Ovary (tissue), 9 donors: ENCODE results near the gene PITPNC1. TPM values are rescaled to one million over a fixed set of nuclear protein-coding genes. Genes with fewer than 3 reads are reported as not detected.

Experiments used
- DNase-seq, 5 donors: peaks; one replicate each; pipeline ENCODE4 v3.0.0-alpha.2; 2019 to 2020
- H3K27ac ChIP-seq, 2 donors: fragments of 200-600 bp; one replicate each; pipeline versions ENCODE4 v1.5.1 to v1.8.0; 2019 to 2022
- H3K27me3 ChIP-seq: fragments of 200-600 bp; one replicate; pipeline ENCODE4 v1.8.0; 2022
- H3K36me3 ChIP-seq: fragments of 200-600 bp; sonication (generic); one replicate; pipeline ENCODE4 v1.5.1; 2019
- H3K4me1 ChIP-seq: one replicate; pipeline ENCODE4 v1.8.1; 2013; ENCODE audit warnings: mild to moderate bottlenecking, moderate library complexity; ENCODE audit not compliant: insufficient read depth
- H3K4me3 ChIP-seq: fragments of 200-600 bp; sonication (generic); one replicate; pipeline ENCODE4 v1.5.1; 2017
- H3K9me3 ChIP-seq, 2 donors: fragments of 200-600 bp in 1 of 2; sonication (generic) in 1 of 2; one replicate each; pipeline versions ENCODE4 v1.5.1 to v1.8.1; 2013 to 2019; ENCODE audit warnings: mild to moderate bottlenecking in 1 of 2, moderate library complexity in 1 of 2
- EP300 ChIP-seq: sonication (generic); formaldehyde crosslinking; IDR thresholded peaks from one replicate; pipeline ENCODE4 v1.6.1; 2017; ENCODE audit warnings: antibody characterized with exemption
- POLR2A ChIP-seq: fragments of 450-650 bp; IDR thresholded peaks from one replicate; pipeline ENCODE4 v1.6.1; 2017; ENCODE audit warnings: antibody characterized with exemption, mild to moderate bottlenecking, moderate library complexity
- WGBS, 3 donors: extraction: QIAGEN DNeasy Blood & Tissue Kit in 1 of 3; methylation state at CpG; one replicate each; pipeline versions ENCODE4 v1.1.5 to v1.1.7; 2013 to 2017; 5-methylcytosine and 5-hydroxymethylcytosine counted together
- intact Hi-C, 4 donors: fragments of 100-400 bp; cut with DNase I; formaldehyde crosslinking; loops; one replicate each; pipeline versions ENCODE4 v1.11.0 to v1.15.1; 2022 to 2023
- polyA plus RNA-seq, 2 donors: library from polyadenylated mRNA; stranded (reverse); fragments of 200-250 nt in 1 of 2; fragments of 350-450 nt in 1 of 2; fragmentation: Illumina TruSeq in 1 of 2; extraction: RNeasy Lipid Tissue Mini Kit (QIAGEN cat#74804) in 1 of 2; gene quantifications; one replicate each; pipeline ENCODE4 v1.2.3, GENCODE V29; 2013 to 2014
- total RNA-seq, 7 donors: library from RNA; depleted of rRNA in 2 of 7; stranded (reverse); fragments of >200 nt in 2 of 7; fragmentation: NEBNext Ultra II Directional in 3 of 7; extraction: Animal tissue kit (Norgen Biotek cat#: 25700) in 3 of 7; gene quantifications; one replicate each; pipeline versions ENCODE4 v1.1.0 to v1.2.4, GENCODE V29; 2016 to 2023
- TF ChIP-seq, protein P1 (sequence below), 3 donors: fragments of 450-650 bp in 2 of 3; fragments of 200-600 bp in 1 of 3; IDR thresholded peaks; one replicate each; pipeline versions ENCODE4 v1.5.1 to v1.8.0; 2016 to 2022; ENCODE audit warnings: antibody characterized with exemption in 3 of 3, mild to moderate bottlenecking in 1 of 3
- donor health status: DM: no; HTN: no; CAD: no; lungs with moderate emphysema.
- donor health status: DM: no; HTN: no; CAD: no.
- donor health status: Bipolar disorder and iron deficiency.
- donor health status: DM: yes; HTN: yes; CAD: no.
- donor health status: DM: no; HTN: no; CAD: no.
- donor health status: DM: yes; HTN: yes; CAD: no.

The PITPNC1 gene
- total and polyA plus RNA-seq, 9 donors = 14.9 to 40.9 (median 23.8) TPM

DNA sequence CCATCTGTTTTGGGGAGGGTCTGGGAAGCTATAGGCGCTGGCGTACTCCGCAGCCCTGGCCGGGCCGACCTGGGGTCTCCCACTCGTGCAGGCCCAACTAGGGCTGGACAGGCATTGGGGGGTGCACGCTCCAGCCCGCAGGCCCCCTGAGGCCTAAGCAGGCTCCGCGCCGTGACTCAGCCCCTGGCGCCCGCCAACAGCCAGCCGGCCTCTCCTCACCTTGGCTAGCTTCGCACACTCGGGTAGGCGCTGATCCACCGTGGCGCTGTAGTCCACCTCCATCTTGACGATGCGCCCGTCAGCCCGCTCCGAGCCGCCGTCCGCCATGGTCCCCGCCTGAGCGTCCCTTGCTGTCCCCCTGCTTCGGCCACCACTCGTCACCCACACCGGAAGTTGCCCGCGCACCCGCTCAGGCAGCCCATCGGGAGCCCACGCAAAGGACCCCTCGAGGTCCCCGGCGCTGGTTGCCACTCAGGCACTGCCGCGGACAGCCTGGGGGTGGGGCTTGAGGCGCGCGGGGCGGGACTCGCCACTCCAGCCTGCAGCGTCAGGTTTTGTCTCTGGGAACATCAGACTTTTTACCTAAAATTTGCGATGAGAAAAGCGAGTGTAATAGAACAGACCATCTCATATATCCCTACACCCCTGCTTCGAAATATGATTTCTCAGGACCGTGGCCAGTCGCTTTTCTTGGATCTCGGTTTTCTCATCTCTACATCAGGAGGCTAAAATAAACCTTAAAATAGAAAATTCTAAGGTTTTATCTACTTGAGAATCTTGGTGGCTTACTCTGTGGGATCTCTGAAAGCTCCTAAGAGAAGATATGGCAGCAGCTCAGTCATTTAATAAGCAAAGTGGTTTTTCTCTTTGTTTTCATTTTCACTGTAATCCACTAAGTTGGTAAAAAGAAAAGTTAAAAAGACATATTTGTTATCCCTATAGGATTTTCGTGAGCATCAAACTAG, 10.6 kb upstream of the PITPNC1 start, which contains the start of gene PSMD12:
Gene PSMD12, minus strand, starts transcription at position 385 of the 965 bp plus-strand sequence. Its CDS starts 58 bp downstream, at position 327.
- intact Hi-C loops = no loop called here
- WGBS, 3 donors = 1% methylated on average over 38 to 55 of the region's 55 CpGs
- Histone ChIP-seq H3K4me3 (peak within 1 kb of the TSS; percentile 83), H3K4me1 (peaks cover 11% of the 10 kb centered on the region), H3K27ac (peak within 1 kb of the TSS; percentile 79 to 86), H3K9me3 (no peaks in the 10 kb centered on the region), H3K27me3 (no peaks in the 10 kb centered on the region), H3K36me3 (no peaks in the 10 kb centered on the region)
- peak; percentile 90 to 95 (median 92) for DNase-seq
- TF ChIP-seq, protein P1, sequence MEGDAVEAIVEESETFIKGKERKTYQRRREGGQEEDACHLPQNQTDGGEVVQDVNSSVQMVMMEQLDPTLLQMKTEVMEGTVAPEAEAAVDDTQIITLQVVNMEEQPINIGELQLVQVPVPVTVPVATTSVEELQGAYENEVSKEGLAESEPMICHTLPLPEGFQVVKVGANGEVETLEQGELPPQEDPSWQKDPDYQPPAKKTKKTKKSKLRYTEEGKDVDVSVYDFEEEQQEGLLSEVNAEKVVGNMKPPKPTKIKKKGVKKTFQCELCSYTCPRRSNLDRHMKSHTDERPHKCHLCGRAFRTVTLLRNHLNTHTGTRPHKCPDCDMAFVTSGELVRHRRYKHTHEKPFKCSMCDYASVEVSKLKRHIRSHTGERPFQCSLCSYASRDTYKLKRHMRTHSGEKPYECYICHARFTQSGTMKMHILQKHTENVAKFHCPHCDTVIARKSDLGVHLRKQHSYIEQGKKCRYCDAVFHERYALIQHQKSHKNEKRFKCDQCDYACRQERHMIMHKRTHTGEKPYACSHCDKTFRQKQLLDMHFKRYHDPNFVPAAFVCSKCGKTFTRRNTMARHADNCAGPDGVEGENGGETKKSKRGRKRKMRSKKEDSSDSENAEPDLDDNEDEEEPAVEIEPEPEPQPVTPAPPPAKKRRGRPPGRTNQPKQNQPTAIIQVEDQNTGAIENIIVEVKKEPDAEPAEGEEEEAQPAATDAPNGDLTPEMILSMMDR (IDR thresholded peaks at IDR 0.05) = no peak
- TF ChIP-seq POLR2A = peak; percentile 76

DNA sequence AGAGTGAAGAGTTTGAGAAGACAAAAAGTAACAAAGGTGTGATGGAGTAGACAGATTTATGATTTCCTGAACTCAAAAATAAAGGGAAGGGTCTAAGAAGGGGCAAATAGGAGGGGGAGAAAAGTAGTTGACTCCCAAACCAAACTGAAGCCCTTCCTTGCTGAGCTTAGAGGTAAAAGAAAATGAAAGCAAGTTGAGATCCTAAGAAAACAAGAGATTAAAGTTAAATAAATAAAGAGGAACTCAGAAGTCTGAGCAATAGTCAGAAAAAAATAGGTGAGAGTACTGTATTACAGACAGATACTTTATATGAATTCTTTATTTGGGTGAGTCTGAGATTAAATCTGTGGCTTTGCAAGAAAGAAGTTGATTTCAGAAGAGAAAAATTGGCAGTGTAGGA, 7.4 kb upstream of the PITPNC1 start:
- no peak overlapping the region for H3K4me3 ChIP-seq
- no peak overlapping the region for H3K27ac ChIP-seq
- no peak for DNase-seq
- no peaks in the 10 kb centered on the region for H3K27me3 ChIP-seq
- H3K4me1 ChIP-seq = peaks cover 6% of the 10 kb centered on the region
- no peak for TF ChIP-seq EP300
- TF ChIP-seq POLR2A = no peak
- TF ChIP-seq, protein P1 (IDR thresholded peaks at IDR 0.05) = no peak
- intact Hi-C loops = loop anchor here in 1 of 4 donors (10.0 kb wide), 1 partner anchor 255 kb away; no protein-coding TSS in a partner anchor
- no peaks in the 10 kb centered on the region for H3K36me3 ChIP-seq
- no peaks in the 10 kb centered on the region for H3K9me3 ChIP-seq

DNA sequence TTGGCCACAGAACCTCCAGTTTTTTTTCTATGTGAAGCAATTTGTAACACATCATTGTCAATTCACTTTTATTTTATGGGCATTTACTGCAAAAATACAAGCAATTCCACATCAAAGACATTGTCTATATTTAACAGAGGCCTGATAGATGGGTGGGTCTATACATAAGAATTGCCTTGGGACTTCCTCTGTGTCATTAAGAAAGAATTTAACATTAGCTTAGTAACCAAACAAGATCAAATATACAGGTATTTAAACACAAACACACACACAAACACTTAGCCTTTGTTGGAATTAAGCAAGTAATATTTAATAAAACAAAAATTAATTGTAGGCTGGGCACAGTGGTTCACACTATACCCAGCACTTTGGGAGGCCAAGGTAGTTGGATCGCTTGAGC, 4.3 kb upstream of the PITPNC1 start:
- Histone ChIP-seq H3K36me3 (no peaks in the 10 kb centered on the region), H3K4me3 (no peak overlapping the region), H3K9me3 (no peaks in the 10 kb centered on the region), H3K4me1 (peaks cover 2% of the 10 kb centered on the region), H3K27me3 (no peaks in the 10 kb centered on the region), H3K27ac (no peak overlapping the region)
- DNase-seq = no peak
- WGBS, 3 donors = 88 to 90% (median 88%) methylated on average over 1 of the region's 1 CpG
- TF ChIP-seq POLR2A (no peak), EP300 (no peak)
- TF ChIP-seq, protein P1 (IDR thresholded peaks at IDR 0.05) = no peak
- intact Hi-C loops = loop anchor here in 1 of 4 donors (10.0 kb wide), 1 partner anchor 252 kb away; no protein-coding TSS in a partner anchor

DNA sequence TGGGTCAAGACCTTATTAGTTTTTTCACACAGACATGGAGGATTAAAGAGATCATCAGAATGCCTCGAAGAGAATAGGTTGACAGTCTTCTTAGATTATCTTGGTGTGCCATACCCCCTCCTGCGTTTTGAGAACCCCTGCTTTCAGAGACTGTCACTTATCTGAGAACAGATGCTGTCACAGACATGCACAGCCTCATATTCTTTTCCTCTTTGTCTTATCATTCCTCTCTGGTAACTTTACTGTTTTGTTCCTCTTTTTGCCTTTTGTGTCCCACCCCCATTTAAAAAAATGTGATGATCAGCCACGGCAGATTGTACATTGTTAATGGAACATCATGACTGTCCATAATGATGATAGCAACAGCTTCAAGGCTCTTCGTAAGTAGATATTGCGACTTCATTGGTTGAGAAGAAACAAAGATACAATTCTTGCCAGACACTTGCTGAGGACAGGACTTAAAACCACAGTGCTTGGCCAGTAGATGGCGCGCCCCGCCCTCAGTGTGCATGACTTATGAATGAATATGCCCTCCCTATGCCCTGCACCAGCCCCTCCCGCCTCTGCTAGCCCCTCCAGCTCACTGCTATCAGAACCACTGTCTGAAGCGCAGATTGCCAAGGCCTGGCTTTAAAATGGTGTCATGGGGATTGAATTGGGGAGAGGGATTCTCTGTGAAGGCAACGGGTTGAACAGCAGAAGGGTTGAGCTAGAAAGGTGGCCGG, 2.6 kb upstream of the PITPNC1 start:
- intact Hi-C loops = loop anchor here in 3 of 4 donors (5.0 to 10.0 kb wide), 3 partner anchors 243 to 318 kb away; no protein-coding TSS in a partner anchor
- TF ChIP-seq, protein P1 (IDR thresholded peaks at IDR 0.05) = peak; percentile 61 to 83 (median 73)
- TF ChIP-seq EP300 = no peak
- no peak for TF ChIP-seq POLR2A
- Histone ChIP-seq H3K4me1 (peaks cover 5% of the 10 kb centered on the region), H3K27me3 (no peaks in the 10 kb centered on the region), H3K4me3 (no peak overlapping the region), H3K36me3 (no peaks in the 10 kb centered on the region), H3K27ac (no peak overlapping the region), H3K9me3 (no peaks in the 10 kb centered on the region)
- whole genome bisulfite sequencing, 3 donors = 14 to 21% (median 17%) methylated on average over 12 of the region's 12 CpGs
- peak; percentile 79 to 88 (median 84) for DNase-seq
